GM18870 (cell line): ENCODE measurements around the gene THAP4.
"Not testable (repeated sequence)": the region's sequence is repeated elsewhere in the genome, so short reads cannot be mapped to it uniquely, and the experiment has no call there.

ENCODE experiments used
- ATAC-seq: cut with Tn5 transposase; IDR thresholded peaks from one replicate; pipeline ENCODE4 v1.9.1; 2021; ENCODE audit warnings: moderate library complexity; ENCODE audit not compliant: unreplicated experiment

The THAP4 gene

GRCh38 chr2:241666627-241667400 is 29.9 kb upstream of the THAP4 start:
- no peak for ATAC-seq

GRCh38 chr2:241665731-241666440 is 28.9 kb upstream of the THAP4 start:
- ATAC-seq = no peak

- ATAC-seq = not testable (repeated sequence)
Measured at GRCh38 chr2:241662731-241663130, 25.8 kb upstream of the THAP4 start.

DNA sequence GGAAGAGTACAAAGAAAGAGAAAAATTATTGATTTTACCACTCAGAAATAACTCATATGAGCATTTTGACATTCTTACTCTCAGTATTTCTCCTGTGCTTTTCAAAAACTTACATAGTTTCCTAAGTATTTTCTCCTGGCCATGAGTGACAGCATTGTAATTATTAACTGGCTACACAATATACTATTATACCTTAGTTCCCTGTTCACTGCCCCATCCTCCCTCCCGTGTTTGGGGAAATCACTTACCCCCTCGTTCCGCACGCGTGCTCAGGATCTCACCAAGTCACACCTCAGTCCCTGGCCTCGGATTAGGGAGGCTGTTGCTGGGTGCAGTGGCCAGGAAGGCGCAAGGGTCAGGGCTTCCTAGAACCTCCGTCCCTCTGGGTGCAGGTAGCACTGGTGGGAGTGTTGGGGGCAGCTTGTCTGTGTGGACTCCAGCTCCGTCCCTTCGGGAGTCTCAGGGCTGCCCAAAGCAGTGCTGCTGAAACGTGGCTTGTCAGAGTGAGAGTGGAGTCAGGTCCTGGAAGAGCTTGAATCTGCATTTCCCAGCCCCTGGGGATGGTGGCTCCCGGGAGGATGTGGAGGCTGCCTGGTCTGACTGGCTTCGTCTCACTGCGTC is 23.7 kb upstream of the THAP4 start:
- no peak for ATAC-seq

DNA sequence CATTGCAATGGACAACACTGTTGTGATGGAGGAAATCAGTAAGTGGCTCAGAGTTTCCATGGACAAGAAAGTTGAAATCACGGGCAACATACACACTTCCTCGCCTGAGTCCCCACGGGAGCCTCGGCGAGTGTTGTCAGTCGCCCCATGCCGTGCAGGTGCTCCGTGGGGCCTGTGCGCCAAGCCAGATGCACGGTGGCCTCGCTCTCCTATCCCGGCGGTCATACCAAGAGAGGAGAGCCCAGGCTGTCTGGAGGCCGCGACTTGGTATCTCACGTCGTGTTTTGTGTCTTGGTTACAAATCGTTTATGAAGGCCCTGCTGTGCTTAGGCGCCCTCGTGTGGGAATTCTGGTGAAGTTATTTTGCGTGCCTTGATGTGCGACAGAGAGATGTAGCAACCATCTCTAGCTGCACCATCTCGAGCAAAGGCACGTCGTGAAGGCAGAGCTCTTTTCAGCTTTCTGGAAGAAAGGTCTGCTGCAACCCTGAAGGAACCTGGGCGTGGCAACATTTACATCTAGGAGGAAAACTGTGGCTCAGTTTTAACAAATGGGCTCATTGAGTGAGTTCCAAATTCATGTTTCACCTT is 22.3 kb upstream of the THAP4 start:
- ATAC-seq = no peak

DNA sequence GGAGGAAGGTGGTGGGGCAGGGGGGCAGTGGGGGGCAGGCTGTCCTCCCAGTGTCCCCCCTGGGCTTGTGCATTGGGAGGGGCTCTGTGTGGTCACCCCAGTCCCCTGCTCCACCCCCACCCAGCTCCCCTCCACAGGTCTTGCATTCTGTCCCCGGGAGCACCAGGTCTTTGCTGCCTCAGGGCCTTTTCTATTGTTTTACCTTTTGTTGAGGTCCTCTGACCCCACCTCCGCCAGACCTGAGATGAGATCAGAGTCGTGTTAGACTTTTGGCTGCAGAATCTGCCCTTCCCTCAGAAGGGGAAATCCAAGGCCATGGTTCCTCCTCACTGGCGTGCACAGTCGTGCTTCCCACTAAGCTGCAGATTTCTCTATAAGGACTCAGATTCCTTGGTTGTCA is 21.3 kb upstream of the THAP4 start:
- no peak for ATAC-seq

DNA sequence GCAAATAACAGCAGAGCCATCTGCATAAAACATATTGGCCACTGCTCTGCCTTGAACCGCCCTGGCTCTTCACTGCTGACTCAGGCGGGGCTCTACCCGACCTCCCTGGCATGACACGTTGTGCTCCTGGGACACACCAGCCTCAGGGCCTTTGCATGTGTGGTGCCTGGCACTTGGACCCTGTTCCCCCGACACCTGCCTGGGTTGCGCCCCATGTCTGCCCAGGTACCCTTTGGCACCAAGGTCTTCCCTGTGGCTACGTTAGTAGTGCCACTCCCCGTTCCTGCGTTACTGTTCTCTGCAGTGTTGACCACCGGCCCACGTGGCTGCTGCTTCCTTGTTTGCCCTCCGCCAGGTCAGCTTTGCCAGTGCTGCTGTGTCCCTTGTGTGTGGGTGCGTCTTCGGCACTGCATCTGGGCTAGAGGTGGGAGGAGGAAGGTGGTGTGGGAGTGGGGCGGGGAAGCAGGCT is 20.9 kb upstream of the THAP4 start:
- no peak for ATAC-seq

DNA sequence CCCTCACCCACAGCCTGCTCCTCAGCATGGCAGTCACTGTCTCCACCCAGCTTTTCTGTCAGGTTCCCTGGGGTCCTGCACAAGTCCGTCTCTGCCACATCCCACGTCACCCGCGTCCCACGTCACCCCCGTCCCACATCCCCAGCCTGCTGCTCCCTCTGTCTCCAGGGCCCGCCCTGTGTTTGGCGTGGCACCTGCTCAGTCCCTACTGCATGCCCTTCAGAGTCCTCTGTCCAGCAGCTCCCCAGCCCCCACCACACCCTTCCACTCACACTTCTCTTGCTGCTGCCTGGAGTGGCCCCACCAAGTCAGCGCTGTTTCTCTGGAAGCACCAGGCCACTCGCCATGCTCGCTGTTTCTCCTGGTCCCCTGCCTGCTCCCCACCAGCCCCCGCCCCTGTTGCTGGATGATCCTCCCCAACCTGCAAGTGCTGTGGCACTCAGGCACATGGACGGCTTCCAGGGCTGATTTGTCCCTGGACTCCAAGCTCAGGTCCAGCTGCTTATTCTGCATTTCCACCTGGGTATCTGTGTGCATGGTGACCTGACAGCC is 19.3 kb upstream of the THAP4 start:
- no peak for ATAC-seq

GRCh38 chr2:241655516-241656189 is 18.7 kb upstream of the THAP4 start:
- no peak for ATAC-seq

DNA sequence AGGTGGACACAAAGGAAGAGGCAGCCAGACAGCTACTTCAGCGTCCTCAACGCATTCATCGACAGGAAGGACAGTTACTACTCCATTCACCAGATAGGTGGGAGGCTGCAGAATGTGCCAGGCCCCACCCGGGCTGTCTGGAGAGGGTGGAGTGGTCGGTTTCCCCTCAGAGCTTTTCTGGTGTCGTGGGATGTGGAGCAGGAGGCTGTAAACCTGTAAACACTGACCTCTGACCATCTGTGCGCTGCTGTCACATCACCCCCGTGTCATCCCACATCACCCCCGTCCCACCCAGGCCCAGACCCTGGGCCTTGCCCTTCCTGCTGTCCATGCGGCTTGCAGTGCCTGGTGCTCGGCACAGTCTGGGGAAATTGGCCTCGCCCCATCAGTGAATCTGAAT is 17.6 kb upstream of the THAP4 start:
- no peak for ATAC-seq

DNA sequence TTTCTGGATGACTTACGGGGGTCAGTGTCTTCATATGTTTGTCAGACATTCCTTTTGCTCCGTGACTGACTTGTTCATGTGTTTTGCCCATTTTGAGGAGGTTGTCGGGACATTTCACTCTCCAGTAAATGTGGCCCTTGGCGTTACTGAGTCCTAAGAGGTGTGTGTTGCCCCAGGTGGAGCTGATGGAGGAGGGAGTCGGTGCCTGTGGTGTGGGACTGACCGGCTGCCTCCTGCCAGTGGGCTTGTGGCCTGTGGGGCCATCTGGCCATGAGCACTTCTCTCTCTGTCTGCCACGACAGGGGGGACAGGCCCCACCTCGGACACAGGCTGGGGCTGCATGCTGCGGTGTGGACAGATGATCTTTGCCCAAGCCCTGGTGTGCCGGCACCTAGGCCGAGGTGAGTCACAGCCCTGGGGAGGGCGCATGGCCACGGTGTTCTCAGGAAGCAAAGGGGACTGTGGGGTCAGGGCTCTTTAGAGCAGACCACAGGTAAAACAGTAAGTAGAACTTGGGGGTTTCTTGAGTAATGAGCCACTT is 16.3 kb upstream of the THAP4 start:
- ATAC-seq = no peak

- no peak for ATAC-seq
Measured at GRCh38 chr2:241652722-241653121, 15.8 kb upstream of the THAP4 start.

- ATAC-seq = no peak
Measured at GRCh38 chr2:241652142-241652541, 15.2 kb upstream of the THAP4 start.

GRCh38 chr2:241649927-241650326 is 13.0 kb upstream of the THAP4 start:
- no peak for ATAC-seq

DNA sequence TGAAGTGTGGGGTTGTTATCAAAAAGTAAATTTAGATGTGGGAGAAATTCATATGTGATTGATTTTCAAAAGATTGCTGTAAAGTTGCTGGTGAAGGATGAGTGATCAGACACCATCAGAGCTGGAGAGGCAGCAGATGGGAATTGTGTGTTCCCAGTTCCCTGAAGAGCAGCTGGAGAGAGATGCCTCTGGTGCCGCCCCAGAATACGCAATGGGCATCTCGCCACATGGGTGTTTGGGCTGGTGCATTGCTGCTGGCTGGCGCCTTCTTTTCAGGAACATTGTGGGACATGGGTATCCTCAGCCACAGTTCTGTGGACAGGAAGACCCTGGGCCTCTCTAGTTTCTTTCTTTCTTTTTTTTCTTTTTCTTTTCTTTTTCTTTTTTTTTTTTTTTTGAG is 12.4 kb upstream of the THAP4 start:
- no peak for ATAC-seq

DNA sequence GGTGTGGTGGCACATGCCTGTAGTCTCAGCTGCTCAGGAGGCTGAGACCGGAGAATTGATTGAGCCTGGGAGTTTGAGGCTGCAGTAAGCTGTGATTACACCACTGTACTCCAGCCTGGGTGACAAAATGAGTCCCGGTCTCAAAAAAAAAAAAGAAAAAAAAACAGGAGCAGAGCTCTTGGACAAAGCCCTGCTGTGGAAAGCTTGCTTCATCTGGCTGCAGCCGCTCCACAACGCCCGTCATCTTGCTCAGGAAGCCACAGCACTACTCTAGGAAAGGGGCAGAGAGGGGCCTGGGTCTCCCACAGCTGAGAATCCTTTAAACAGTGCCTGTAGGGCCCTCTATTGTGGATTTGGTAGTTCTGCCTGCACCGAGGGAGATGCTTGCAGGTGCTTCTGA is 11.5 kb upstream of the THAP4 start:
- no peak for ATAC-seq

DNA sequence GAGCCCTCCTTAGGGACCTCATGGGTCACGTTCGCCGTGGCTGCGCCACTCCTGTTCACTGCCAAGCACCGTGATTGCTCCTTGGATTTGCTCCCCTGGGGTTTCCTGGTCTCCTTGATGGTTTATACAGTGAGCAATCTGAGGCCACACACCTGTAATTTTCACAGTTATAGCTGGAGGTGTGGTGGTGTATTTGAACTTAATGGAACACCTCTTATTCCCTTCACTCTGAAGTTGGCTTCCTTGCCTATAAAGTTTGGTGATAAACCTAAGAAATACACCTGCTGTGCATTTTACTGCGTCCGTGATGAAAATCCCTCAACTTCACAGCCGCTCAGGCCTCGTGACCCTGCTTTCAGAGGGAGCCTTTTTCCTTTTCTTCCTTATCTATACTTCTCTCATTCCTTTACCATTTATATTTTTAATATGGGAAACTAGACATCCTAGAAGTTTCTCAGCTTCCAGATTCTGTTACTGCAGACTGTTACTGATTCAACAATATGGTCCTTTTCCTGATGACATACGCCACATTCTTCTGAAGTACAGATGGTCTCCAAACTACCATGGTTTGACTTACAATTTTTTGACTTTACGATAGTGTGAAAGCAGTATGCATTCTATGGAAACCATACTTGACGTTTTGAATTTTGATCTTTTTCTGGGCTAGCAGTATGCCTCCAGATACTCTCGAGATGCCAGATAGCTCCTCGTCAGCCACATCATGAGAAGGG is 9.1 kb upstream of the THAP4 start:
- ATAC-seq = no peak

DNA sequence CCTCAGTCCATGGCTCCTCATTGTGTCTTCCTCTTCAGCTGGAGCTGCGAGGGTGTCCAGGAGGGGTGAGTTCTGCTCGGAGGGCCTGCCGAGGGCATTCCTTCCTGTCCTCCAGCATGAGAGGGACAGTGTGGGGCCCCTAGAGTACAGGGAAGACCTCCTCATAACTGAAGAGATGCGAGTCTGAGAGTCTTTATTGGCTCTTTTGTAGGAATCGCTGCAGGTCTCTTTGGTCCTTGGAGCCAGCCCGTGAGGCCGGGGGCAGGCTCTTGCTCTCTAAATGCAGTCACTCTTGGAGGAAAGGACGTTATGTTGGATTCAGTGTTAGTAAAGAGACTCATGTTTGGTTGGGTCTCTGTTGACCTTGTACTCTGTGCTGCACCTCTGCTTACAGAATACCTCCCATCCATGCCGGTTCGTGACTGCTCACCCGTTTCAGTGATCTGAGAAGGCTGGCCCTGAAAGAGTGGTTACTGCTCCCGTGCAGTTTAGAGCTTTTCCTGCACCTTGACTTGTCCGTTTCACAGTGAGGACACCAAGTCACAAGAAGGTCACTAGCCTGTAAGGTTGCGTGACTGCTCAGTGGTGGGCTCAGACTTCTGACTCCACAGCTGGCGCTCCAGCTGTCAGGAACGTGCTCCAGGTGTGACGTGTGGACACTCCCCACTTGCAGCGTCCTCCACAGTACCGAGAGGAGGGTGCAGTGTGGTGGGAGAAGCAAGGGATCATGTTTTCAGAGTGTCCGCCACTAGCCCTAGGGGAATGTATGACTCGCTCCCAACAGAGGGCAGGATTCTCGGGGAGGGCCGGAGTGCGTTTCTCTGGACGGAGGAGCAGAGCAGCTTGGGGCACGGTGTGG is 8.3 kb upstream of the THAP4 start:
- ATAC-seq = no peak

GRCh38 chr2:241641631-241642030 is 4.7 kb upstream of the THAP4 start:
- no peak for ATAC-seq
